Suprapubic skin (tissue), 3 donors: ENCODE data around the gene TRMT61A.

Source experiments
- POLR2AphosphoS5 ChIP-seq, 3 donors: sonication (generic); formaldehyde crosslinking; IDR thresholded peaks; one replicate each; pipeline ENCODE4 v1.6.1; 2017; ENCODE audit warnings: antibody characterized with exemption in 3 of 3
- TF ChIP-seq, protein P1 (sequence below), 2 donors: fragments of 200-600 bp in 1 of 2; fragments of 450-650 bp in 1 of 2; sonication (generic) in 1 of 2; IDR thresholded peaks; one replicate each; pipeline ENCODE4 v1.5.1; 2016 to 2019; ENCODE audit warnings: antibody characterized with exemption in 2 of 2, mild to moderate bottlenecking in 1 of 2, moderate library complexity in 1 of 2

DNA sequence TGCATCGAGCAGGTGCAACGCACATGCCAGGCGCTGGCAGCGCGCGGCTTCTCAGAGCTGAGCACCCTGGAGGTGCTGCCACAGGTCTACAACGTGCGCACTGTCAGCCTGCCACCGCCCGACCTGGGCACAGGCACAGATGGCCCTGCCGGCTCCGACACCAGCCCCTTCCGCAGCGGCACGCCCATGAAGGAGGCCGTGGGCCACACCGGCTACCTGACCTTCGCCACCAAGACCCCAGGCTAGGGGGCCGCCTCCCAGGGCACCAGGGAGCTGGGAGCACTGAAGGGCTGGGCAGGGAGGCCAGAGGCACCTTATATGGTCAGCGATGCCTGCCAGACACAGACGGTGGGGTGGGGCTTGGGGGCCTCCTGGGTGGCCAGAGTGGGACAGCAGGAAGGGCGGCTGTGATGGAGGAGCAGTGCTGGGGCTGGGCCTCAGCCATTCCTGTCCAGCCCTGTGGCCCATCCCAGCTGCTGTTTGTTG lies 5.6 kb downstream of the TRMT61A start:
- TF ChIP-seq, protein P1, sequence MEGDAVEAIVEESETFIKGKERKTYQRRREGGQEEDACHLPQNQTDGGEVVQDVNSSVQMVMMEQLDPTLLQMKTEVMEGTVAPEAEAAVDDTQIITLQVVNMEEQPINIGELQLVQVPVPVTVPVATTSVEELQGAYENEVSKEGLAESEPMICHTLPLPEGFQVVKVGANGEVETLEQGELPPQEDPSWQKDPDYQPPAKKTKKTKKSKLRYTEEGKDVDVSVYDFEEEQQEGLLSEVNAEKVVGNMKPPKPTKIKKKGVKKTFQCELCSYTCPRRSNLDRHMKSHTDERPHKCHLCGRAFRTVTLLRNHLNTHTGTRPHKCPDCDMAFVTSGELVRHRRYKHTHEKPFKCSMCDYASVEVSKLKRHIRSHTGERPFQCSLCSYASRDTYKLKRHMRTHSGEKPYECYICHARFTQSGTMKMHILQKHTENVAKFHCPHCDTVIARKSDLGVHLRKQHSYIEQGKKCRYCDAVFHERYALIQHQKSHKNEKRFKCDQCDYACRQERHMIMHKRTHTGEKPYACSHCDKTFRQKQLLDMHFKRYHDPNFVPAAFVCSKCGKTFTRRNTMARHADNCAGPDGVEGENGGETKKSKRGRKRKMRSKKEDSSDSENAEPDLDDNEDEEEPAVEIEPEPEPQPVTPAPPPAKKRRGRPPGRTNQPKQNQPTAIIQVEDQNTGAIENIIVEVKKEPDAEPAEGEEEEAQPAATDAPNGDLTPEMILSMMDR (IDR thresholded peaks at IDR 0.05), result no peak
- no peak for TF ChIP-seq POLR2AphosphoS5 (IDR thresholded peaks at IDR 0.05)
